ENCODE results near the gene KIAA2012. TPM values are rescaled to one million over a fixed set of nuclear protein-coding genes. Genes with fewer than 3 reads are reported as not detected.

KIAA2012 gene
- total RNA-seq, 1 experiment from 2014 or later = not detected

DNA sequence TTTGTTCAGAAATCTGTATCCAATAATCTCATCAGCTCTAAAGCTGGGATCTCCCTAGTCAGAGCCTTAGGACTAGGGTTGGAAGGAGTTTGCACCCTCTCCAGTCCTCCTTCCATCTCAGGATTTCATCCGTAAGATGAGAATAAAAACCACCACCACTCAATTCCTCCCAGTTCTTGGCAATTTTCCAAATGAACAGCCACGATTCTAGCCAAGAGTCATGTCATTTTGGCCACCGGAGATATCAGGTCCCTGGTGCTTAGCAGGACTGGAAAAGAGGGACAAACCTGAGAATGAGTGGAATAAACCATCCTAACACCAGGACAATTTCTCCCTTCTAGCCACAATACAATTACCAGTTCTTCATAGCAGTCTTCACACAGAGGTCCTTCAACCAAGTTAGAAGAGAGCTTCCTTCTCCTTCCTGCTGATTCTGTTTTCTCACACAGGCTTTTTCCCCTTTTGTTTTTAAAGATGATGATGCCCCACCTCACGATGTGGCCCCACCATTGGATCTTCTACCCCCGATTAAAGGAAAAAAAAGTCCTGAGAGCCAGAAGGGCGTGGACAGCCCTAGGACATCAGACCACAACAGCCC lies 36.2 kb downstream of the KIAA2012 start:
- Histone ChIP-seq H3K4me3 (ENCODE audit: insufficient read depth, low read depth, low read length) (no peak overlapping the region), H3K27me3 (ENCODE audit: control insufficient read depth, insufficient read depth, low read length) (no peaks in the 10 kb centered on the region), H3K36me3 (replicated peaks; ENCODE audit: control insufficient read depth, insufficient read depth, low read length) (no peaks in the 10 kb centered on the region)
- DNase-seq = no peak

DNA sequence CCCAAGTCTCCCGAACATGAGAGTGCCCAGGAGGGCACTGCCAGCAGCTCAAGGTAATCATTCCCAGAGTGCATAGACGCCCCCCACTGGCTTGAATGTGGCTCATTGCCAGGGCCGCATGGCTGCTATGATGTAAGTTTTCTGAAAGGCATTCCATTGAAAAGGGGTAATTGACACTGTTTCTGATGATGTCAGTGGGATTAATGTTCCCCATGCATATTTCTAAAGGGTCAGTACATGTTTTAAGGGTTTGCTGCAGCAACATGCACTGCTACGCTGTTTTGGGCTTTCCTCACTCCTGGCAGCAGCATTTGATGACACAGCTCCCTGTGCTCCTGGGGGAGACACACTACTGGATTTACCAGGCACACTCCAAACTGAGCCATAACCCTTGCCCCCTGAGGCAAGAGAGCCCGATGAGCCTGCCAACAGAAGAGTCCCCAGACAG lies 36.7 kb downstream of the KIAA2012 start:
- Histone ChIP-seq H3K27me3 (ENCODE audit: control insufficient read depth, insufficient read depth, low read length) (no peaks in the 10 kb centered on the region), H3K4me3 (ENCODE audit: insufficient read depth, low read depth, low read length) (no peak overlapping the region), H3K36me3 (replicated peaks; ENCODE audit: control insufficient read depth, insufficient read depth, low read length) (no peaks in the 10 kb centered on the region)
- DNase-seq = no peak

DNA sequence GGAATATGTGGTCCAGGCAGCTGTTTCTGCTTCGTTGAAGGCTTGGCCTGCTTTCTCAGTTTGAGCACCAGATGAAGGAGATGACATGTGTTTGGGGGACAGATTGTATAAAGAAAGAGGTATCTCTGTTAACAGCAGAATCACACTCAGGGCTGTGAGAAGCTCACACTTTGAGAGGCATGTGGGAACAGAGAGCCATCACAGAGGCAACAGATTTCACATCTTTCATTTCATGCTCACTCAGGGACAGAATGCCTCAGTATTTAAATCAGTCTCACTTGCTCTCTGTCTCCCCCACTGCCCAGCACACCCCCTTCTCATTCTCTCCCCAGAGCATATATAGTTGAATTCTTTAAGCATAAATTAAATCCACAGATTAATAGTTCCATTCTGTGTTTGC lies 37.4 kb downstream of the KIAA2012 start:
- no peak overlapping the region for H3K4me3 ChIP-seq (ENCODE audit: insufficient read depth, low read depth, low read length)
- no peak for DNase-seq
- no peaks in the 10 kb centered on the region for H3K27me3 ChIP-seq (ENCODE audit: control insufficient read depth, insufficient read depth, low read length)
- H3K36me3 ChIP-seq (replicated peaks; ENCODE audit: control insufficient read depth, insufficient read depth, low read length) = no peaks in the 10 kb centered on the region

DNA sequence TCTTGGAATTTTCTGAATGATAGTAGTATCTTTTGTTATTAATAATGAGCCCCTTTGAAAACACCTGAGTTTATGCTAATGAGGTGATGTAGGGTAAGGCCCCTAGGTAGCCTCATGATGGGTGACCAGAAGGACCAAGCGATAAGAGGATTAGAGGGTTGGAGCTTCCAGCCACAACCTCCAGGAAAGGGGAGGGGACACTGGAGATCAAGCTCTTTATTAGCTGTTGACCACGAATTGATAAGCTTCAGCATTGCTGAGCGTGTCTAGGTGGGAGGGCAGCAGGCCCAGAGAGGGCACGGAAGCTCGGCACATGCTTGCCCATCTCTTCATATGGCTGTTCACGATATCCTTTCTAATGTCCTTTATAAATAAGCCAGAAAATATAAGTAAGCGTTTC lies 39.0 kb downstream of the KIAA2012 start:
- Histone ChIP-seq H3K36me3 (replicated peaks; ENCODE audit: control insufficient read depth, insufficient read depth, low read length) (no peaks in the 10 kb centered on the region), H3K4me3 (ENCODE audit: insufficient read depth, low read depth, low read length) (no peak overlapping the region), H3K27me3 (ENCODE audit: control insufficient read depth, insufficient read depth, low read length) (no peaks in the 10 kb centered on the region)
- DNase-seq = no peak

DNA sequence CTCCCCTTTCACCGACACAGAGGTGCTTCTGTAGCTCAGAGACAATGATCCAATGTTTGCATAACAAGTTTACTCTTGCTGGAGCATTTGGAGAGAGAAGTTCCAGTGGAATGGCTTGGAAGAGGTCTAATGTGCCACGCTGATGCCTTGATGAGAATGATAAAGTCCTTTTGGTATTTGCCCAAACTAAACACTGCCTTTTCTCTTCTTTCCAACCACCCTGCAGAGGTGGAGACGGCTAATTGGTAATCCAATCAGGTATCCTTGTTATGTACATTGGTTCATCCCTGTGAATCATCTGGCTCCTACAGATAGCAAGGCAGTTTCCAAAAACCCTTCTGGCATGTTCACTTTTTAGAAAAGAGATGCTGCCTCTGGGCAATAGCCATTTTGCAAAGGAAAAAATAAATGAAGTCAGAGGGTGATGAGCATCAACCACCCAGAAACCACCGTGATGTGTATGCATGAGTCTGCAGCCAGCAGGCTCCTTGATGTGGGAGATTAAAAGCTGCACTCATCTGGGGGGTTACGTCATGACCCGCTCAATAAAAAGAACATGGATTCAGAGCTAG lies 40.6 kb downstream of the KIAA2012 start:
- Histone ChIP-seq H3K36me3 (replicated peaks; ENCODE audit: control insufficient read depth, insufficient read depth, low read length) (no peaks in the 10 kb centered on the region), H3K4me3 (ENCODE audit: insufficient read depth, low read depth, low read length) (no peak overlapping the region), H3K27me3 (ENCODE audit: control insufficient read depth, insufficient read depth, low read length) (no peaks in the 10 kb centered on the region)
- no peak for DNase-seq

DNA sequence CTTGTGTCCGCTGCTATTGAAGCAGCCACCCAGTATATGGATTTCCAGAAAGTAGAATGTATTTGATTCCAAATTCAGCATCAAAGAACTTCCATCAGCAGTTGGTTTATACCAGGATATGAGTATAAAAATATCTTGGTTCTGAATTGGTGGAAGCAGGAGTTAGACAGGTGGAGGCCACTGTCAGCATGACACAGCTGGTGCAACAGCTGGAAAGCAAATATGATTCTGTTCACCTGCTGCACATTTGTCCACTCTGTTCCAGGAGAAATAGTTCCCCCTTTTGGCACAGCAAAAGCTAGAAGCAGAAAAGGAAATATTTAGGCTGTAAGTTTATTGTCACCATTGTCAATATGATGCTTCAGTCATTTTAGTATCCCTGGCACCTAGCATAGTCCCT lies 41.2 kb downstream of the KIAA2012 start:
- DNase-seq = no peak
- Histone ChIP-seq H3K27me3 (ENCODE audit: control insufficient read depth, insufficient read depth, low read length) (no peaks in the 10 kb centered on the region), H3K36me3 (replicated peaks; ENCODE audit: control insufficient read depth, insufficient read depth, low read length) (no peaks in the 10 kb centered on the region), H3K4me3 (ENCODE audit: insufficient read depth, low read depth, low read length) (no peak overlapping the region)

DNA sequence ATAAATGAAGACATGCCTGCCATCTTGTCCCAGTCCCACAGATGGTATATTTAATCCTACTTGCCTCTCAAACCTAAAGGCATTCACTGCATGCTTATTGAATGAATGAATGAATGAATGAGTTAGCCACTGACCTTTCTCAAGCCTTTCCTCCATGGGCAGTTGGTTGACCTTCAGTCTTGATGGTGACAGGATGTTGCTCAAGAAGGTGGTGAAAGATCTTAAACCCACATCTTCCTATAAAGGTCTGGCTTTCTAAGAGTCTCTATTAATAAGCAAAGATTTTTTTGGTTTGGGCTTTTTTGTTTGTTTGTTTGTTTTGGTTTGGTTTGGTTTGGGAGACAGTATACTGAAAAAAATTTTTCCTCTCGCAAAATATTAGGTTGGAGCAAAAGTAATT lies 41.7 kb downstream of the KIAA2012 start:
- Histone ChIP-seq H3K36me3 (replicated peaks; ENCODE audit: control insufficient read depth, insufficient read depth, low read length) (no peaks in the 10 kb centered on the region), H3K27me3 (ENCODE audit: control insufficient read depth, insufficient read depth, low read length) (no peaks in the 10 kb centered on the region), H3K4me3 (ENCODE audit: insufficient read depth, low read depth, low read length) (no peak overlapping the region)
- DNase-seq = no peak

DNA sequence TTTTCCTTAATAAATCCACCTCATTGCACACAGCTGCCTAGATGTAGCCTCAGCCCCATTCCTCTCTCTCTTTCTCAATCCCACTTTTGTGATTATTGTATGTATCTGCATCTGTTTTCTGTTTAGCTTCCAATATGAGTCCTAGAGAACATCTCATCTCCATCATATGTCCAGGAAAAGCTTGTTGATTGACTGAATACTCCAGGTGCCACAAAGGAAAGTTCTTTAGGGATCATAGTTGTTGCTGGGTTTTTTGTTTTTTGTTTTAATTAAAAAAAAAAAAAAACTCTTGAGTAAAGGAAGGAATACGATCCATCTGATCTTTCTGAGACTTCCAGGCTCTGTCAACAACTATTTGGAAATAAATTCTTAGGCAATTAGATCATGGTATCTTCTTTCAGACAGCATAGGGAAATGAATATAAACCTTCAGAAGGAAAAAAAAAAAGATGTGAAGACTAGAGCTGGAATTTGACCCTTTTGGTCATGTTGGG lies 42.5 kb downstream of the KIAA2012 start:
- Histone ChIP-seq H3K4me3 (ENCODE audit: insufficient read depth, low read depth, low read length) (no peak overlapping the region), H3K27me3 (ENCODE audit: control insufficient read depth, insufficient read depth, low read length) (no peaks in the 10 kb centered on the region), H3K36me3 (replicated peaks; ENCODE audit: control insufficient read depth, insufficient read depth, low read length) (no peaks in the 10 kb centered on the region)
- DNase-seq = no peak

DNA sequence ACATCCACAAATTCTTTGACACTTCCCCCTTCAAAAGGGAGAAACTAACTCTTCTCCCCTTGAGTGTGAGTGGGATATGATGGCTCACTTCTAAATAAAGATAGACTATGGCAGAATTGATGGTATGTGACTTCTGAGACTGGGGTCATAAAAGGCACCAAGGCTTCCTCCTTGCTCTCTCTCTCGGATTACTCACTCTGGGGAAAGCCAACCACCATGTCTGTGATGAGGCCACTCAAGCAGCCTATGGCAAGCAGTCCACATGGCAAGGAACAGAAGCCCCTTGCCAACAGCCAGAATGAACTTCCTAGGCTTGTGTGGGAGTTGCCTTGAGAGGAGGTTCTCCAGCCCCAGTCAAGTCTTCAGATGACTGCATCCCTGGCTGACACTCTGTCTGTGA lies 43.6 kb downstream of the KIAA2012 start:
- no peaks in the 10 kb centered on the region for H3K36me3 ChIP-seq (replicated peaks; ENCODE audit: control insufficient read depth, insufficient read depth, low read length)
- H3K4me3 ChIP-seq (ENCODE audit: insufficient read depth, low read depth, low read length) = no peak overlapping the region
- H3K27me3 ChIP-seq (ENCODE audit: control insufficient read depth, insufficient read depth, low read length) = no peaks in the 10 kb centered on the region
- no peak for DNase-seq

DNA sequence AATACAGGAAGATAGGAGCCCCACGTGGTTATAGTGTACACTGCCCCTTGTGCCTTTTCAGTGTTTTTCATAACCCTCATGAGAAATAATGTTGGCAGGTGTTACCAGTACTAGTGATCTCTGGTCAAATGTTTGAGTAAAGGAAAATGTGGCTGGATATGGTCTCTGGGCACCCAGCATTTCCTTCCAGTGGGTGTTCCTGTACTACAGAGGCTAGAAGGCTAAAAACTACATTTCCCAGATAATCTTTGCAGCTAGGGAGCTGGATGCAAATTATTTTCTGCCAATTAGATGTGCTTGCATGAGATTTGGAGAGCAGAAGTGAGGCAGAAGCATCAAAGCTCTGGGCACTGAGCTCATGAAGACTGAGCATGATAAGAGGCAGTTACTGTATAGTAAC lies 45.1 kb downstream of the KIAA2012 start:
- H3K36me3 ChIP-seq (replicated peaks; ENCODE audit: control insufficient read depth, insufficient read depth, low read length) = no peaks in the 10 kb centered on the region
- no peaks in the 10 kb centered on the region for H3K27me3 ChIP-seq (ENCODE audit: control insufficient read depth, insufficient read depth, low read length)
- no peak overlapping the region for H3K4me3 ChIP-seq (ENCODE audit: insufficient read depth, low read depth, low read length)
- no peak for DNase-seq

DNA sequence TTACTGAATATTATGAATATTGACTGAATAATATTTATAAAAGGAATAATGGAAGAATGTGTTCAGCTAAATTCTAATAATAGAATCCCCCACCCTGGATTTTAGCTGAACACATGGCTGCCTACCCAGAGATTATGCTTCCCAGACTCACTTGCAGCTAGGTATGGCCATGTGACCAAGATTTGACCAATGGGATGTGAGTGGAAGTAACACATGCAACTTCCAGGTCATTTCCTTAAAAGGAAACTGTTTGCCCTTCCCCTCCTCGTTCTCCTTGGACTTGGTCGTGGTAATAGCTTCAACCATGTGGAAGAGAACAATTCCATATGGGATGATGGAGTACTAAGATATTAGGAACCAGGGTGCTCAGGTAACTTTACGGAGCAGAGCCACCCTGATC lies 47.8 kb downstream of the KIAA2012 start:
- Histone ChIP-seq H3K27me3 (ENCODE audit: control insufficient read depth, insufficient read depth, low read length) (no peaks in the 10 kb centered on the region), H3K4me3 (ENCODE audit: insufficient read depth, low read depth, low read length) (no peak overlapping the region), H3K36me3 (replicated peaks; ENCODE audit: control insufficient read depth, insufficient read depth, low read length) (no peaks in the 10 kb centered on the region)
- no peak for DNase-seq

DNA sequence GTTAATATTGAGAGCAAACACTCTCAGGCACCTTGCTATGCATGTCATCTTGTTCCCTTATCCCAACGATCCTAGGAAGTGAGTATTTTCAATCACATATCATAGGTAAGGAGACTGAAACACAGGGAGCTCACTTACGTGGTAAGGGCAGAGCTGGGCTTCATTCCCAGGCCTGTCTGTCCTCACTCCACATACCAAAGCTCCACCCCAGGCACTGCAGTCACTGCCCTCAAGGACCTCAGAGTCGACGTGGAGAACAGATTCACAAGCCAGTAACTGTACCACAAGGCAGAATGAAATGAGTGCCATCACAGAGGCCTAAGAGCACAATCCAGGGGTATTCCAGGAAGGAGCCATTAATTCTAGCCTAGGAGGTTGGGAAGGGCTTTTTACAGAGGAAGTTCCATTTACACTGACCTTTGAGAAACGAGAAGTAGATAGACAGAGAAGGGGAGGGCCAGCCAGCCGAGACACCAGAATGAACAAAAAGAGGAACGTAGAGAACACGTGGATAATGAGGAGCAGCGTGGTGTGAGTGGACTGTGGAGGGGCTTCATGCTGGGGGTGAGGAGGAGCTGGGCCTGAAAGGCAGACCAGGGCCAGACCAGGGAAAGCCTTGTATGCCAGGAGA lies 48.6 kb downstream of the KIAA2012 start:
- H3K4me3 ChIP-seq (ENCODE audit: insufficient read depth, low read depth, low read length) = no peak overlapping the region
- no peak for DNase-seq
- no peaks in the 10 kb centered on the region for H3K27me3 ChIP-seq (ENCODE audit: control insufficient read depth, insufficient read depth, low read length)
- no peaks in the 10 kb centered on the region for H3K36me3 ChIP-seq (replicated peaks; ENCODE audit: control insufficient read depth, insufficient read depth, low read length)

DNA sequence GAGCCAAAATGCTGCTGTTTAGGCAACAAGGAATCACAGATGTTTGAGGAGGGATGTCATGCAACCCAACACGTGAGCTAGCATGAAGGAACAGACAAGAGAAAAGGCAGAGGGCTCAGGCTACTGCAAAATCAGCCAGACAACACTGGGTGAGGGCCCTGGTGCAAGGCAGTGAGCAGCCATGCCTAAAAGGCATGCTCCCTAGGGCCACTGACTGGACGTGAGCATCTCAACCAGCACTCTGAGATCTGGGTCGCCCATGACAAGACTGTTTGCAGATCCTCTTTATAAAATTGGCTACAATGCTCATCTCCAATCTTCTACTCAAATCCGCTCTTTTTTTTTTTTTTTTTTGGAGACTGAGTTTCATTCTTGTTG lies 49.1 kb downstream of the KIAA2012 start:
- H3K4me3 ChIP-seq (ENCODE audit: insufficient read depth, low read depth, low read length) = no peak overlapping the region

DNA sequence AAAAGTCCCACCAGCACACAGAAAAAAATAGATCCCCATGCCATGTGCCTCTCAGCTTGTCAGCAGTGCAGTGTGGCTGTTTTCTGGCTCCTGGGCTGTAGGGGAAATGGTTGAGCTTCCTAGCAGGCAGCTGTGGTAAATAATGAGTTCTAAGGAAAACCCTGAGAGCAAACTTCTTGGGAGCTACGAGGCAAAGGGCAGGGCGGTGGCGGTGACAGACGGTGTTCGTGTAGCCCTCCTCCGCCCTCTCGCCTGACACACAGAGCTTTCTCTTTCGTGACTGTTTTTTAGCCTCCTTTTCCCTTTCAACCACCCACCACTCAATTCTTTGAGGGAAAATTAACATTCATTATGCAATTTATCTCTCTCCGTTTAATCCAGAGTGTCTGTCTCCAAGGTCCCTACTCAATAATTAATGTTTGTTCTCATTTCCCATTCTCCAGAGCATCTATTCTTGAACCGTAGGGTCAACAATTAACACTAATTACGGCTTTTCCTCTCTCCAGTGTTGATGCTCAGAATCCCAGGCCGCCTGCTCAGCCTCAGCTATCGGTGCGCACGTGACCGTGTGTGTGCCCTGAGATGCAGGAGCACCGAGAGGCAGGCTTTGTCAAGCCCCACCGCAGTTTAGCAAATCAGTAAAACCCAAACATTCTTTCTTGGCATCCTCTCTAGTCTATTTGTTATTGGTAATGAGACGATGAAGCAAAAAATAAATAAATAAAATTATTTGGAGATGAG lies 50.1 kb downstream of the KIAA2012 start:
- no peak overlapping the region for H3K4me3 ChIP-seq (ENCODE audit: insufficient read depth, low read depth, low read length)
- no peak for DNase-seq
- H3K36me3 ChIP-seq (replicated peaks; ENCODE audit: control insufficient read depth, insufficient read depth, low read length) = no peaks in the 10 kb centered on the region
- H3K27me3 ChIP-seq (ENCODE audit: control insufficient read depth, insufficient read depth, low read length) = no peaks in the 10 kb centered on the region

More for the DNA sequence above, 49.1 kb downstream of the KIAA2012 start:
- no peaks in the 10 kb centered on the region for H3K27me3 ChIP-seq (ENCODE audit: control insufficient read depth, insufficient read depth, low read length)
- H3K36me3 ChIP-seq (replicated peaks; ENCODE audit: control insufficient read depth, insufficient read depth, low read length) = no peaks in the 10 kb centered on the region
- DNase-seq = no peak

DNA sequence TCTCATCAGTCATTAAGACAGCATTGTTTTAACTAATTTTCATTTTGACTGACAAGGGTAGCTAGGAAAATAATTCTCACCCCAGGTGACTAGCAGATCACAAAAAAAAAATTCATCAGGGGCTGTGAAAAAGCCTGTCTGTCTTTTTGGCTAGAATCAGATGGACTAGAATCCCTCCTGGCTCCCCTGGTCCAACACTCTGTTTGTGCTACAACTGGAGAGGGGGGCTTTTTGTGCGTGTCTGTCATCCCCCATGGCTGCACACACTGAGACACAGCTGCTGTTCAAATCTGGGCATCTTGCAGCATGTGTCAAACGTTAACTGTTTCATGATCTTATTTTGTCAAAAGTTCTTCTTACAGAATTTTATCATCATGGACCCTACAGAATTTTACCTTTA lies 51.2 kb downstream of the KIAA2012 start:
- H3K36me3 ChIP-seq (replicated peaks; ENCODE audit: control insufficient read depth, insufficient read depth, low read length) = no peaks in the 10 kb centered on the region
- H3K4me3 ChIP-seq (ENCODE audit: insufficient read depth, low read depth, low read length) = no peak overlapping the region
- DNase-seq = no peak
- H3K27me3 ChIP-seq (ENCODE audit: control insufficient read depth, insufficient read depth, low read length) = no peaks in the 10 kb centered on the region
